Keratinocyte (primary cell): Measurements from ENCODE around the gene CABP4.

Source experiments
- EZH2 ChIP-seq: IDR thresholded peaks from one replicate; pipeline ENCODE4 v1.6.1; 2012; ENCODE audit warnings: inconsistent platforms, mild to moderate bottlenecking, low read length, moderate library complexity
- TF ChIP-seq, protein P1 (sequence below), 3 experiments: IDR thresholded peaks in 1 of 3; conservative IDR thresholded peaks in 1 of 3; optimal IDR thresholded peaks in 1 of 3; 2 replicates in 2 of 3; 3 replicates in 1 of 3; pipeline versions ENCODE3 to v1.5.1; 2011; ENCODE audit warnings: low read length in 3 of 3, mild to moderate bottlenecking in 3 of 3, moderate library complexity in 2 of 3, control low read depth in 1 of 3, inconsistent platforms in 1 of 3; ENCODE audit not compliant: insufficient read depth in 2 of 3; ENCODE audit errors: extremely low read depth in 1 of 3

DNA sequence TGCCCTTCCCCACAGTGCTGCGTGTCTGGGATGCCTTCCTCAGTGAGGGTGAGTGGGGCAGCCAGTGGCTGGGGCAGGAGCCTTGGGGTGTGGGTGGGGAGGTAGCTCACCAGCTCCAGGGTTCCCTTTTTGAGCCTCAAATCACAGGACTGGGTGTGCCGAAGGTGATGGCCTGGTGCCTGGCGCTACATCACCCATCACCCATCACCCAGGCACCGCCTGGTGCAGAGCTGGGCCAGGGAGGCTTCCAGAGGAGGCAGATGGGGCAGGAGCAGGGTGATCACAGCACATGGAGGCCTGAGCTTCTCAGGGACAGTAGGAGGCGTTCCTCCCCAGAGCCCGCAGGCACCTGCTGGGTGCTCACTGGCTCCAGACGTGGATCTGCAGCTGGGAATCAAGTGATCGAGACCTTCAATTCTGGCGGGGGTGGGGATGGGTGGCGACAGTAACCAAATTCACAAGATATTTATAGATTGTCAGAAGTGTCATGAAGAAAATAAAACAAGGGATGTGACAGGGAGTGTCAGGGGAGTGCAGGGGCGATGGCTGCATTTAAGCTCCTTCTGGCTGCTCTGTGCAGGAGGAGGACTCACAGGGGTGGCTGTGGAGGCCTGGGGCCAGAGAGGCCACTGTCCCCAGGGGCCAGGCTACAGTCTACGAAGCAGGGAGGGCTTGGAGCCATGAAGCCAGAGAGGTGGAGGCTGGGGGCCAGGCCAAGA, 48.0 kb upstream of the CABP4 start:
- no peak for TF ChIP-seq EZH2
- TF ChIP-seq, protein P1, sequence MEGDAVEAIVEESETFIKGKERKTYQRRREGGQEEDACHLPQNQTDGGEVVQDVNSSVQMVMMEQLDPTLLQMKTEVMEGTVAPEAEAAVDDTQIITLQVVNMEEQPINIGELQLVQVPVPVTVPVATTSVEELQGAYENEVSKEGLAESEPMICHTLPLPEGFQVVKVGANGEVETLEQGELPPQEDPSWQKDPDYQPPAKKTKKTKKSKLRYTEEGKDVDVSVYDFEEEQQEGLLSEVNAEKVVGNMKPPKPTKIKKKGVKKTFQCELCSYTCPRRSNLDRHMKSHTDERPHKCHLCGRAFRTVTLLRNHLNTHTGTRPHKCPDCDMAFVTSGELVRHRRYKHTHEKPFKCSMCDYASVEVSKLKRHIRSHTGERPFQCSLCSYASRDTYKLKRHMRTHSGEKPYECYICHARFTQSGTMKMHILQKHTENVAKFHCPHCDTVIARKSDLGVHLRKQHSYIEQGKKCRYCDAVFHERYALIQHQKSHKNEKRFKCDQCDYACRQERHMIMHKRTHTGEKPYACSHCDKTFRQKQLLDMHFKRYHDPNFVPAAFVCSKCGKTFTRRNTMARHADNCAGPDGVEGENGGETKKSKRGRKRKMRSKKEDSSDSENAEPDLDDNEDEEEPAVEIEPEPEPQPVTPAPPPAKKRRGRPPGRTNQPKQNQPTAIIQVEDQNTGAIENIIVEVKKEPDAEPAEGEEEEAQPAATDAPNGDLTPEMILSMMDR (optimal IDR thresholded peaks at IDR 0.05 in 1 of 3, IDR thresholded peaks at IDR 0.05 in 1 of 3, conservative IDR thresholded peaks at IDR 0.05 in 1 of 3; ENCODE audit: extremely low read depth in 1 of 3, insufficient read depth in 2 of 3, low read length in 3 of 3): peak in 1 of 3 experiments; percentile 41
